ENCODE results near the gene TMPRSS9.
A peak's percentile ranks its signal among the peaks of the same experiment; 100 is the strongest.

The TMPRSS9 gene

GRCh38 chr19:2330255-2330631, 29.8 kb upstream of the TMPRSS9 start:
- no peak for DNase-seq

- no peak for DNase-seq
Measured at GRCh38 chr19:2330632-2331284, 29.3 kb upstream of the TMPRSS9 start.

DNA sequence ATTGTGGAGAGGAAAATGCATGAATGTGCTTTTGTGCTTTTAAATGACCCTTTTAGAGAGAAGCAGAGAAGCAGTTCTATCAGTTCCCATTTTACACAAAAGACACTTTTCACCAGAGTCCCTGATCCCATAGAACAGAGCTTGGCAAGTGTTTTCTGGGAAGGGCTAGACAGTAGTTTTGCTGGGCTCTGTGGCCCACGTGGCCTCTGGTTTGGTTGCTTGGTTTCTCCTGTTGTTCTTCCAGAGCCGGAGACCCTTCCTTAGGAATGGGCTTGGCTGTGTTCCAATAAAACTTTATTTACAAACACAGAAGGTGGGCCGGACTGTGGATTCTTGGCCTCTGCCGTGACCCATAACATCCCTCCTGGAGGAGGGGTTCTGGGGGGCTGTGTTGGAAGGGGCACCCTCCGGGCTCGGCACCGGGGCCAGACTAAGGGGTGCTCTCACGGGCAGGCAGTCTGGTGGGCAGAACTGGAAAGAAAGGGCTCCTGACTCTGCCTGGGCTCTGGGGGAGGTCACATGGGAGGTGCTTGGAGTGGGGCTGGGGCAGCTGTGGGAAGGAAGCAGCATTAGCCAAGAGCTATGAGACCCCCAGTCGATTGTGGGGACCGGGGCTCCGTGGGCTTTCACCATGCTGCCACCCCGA, 28.3 kb upstream of the TMPRSS9 start:
- DNase-seq, result no peak

DNA sequence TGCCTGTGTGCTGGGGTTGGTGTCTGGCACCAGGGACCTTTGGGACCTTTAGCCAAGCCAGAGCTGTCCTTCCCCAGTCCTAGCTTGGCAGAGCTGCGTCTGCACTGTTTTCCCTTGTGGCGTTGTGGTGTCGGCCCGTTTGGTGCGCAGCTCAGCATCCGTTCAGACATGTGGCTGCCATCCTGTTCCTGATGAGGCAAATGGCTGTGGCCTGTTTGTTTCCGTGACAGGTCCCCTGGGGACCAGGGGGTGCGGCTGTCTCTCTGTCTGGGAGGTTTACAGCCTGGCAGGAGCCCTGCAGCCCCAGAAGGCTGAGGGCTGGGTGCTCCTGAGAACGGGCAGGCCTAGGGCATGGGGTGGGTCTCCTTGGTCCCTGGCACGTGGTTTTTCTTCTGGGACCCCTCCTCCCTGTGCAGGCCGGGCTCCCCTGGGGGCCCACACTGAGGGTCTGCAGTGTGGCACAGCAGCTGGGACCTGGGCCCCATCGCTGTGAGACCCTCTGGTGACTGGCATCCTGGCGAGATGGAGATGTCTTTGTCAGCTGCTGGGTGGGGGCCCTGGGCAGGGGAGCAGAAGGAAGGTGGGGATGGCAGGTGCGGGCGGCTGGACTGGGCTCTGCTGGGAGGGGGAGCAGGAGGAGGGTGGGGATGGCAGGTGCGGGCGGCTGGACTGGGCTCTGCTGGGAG, 27.6 kb upstream of the TMPRSS9 start:
- peak; percentile 87 for DNase-seq

- DNase-seq, result peak; percentile 94
Measured at GRCh38 chr19:2333027-2333806, 26.8 kb upstream of the TMPRSS9 start.

- DNase-seq, result no peak
Measured at GRCh38 chr19:2333807-2334211, 26.3 kb upstream of the TMPRSS9 start.

DNA sequence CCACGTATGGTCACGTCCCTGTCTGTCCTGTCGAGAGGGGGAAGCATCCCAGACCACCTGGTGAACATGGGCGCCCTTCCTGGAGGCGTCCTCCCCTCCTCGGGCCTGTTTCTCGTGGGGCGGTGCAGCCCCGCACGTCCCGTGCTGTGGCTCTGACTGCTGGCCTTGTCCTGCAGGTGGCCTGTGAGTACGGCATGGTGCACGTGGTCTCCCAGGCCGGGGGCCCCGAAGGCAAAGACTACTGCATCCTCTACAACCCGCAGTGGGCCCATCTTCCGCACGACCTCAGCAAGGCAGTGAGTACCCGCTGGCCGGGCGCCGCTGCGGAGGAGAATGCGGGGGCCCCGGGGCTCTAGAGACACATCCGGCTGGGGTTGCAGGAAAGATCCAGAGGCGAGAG, 25.6 kb upstream of the TMPRSS9 start:
- DNase-seq, result no peak

- no peak for DNase-seq
Measured at GRCh38 chr19:2334986-2335846, 24.8 kb upstream of the TMPRSS9 start.

GRCh38 chr19:2335848-2336247, 24.2 kb upstream of the TMPRSS9 start:
- DNase-seq, result no peak

DNA sequence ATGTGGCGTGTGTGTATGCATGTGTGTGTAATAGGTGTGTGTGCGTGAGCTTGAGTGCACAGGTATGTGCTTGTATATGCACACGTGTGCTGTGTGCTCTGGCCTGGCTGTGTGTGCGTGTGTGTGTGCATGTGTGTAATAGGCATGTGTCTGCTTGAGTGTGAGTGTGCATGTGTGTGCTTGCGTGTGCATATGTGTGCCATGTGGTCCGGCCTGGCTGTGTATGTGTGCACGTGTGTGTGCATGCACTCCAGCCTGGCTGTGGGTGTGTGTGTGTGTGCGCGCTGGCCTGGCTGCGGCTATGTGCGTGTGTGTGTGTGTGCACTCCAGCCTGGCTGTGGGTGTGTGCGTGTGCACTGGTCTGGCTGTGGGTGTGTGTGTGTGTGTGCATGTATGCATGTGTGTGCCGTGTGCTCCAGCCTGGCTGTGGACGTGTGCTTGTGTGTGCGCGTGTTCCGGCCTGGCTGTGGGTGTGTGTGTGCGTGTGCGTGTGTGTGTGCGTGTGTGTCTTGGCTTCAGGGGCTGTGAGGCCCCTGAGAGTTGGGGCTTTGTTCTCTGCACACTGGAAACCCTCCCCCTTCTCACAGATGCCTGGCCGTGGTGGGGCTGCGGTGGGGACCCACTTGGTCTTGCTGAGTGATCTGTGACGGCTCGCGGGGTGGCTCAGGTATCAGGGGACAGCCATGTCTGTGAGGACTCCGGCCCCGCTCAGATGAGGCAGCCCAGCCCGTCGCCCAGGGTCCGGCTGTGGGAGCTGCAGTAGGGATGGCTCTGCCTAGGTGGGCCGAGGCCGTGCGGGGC, 23.3 kb upstream of the TMPRSS9 start:
- DNase-seq, result no peak

- DNase-seq, result peak; percentile 24
Measured at GRCh38 chr19:2337329-2337707, 22.7 kb upstream of the TMPRSS9 start.

DNA sequence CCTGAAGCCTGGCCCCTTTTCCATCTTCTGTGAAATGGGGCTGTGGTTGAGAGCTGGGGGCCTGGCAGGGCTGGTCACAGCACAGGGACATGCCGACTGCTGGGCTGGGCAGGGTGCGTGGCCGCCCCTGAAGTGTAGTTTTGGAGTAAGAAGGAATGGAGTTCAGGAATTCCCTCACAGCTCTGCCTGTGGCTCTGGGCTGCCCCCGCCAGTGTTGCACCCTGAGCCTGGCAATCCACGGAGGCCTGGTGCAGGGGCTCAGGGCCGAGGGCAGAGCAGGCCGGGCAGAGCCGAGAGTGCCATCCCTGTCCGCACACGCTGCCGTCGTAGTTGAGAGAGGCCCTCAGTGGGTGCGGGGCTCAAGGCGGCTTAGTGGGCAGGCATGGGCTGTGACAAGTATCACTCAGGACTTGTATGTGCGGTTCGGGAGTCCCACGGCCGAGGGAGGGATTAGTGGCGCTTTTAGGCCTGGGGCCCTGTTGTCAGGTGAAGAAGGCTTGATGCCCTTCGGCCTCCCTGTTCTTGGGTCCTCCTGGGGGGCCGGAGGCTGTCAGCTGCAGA, 21.9 kb upstream of the TMPRSS9 start:
- no peak for DNase-seq

DNA sequence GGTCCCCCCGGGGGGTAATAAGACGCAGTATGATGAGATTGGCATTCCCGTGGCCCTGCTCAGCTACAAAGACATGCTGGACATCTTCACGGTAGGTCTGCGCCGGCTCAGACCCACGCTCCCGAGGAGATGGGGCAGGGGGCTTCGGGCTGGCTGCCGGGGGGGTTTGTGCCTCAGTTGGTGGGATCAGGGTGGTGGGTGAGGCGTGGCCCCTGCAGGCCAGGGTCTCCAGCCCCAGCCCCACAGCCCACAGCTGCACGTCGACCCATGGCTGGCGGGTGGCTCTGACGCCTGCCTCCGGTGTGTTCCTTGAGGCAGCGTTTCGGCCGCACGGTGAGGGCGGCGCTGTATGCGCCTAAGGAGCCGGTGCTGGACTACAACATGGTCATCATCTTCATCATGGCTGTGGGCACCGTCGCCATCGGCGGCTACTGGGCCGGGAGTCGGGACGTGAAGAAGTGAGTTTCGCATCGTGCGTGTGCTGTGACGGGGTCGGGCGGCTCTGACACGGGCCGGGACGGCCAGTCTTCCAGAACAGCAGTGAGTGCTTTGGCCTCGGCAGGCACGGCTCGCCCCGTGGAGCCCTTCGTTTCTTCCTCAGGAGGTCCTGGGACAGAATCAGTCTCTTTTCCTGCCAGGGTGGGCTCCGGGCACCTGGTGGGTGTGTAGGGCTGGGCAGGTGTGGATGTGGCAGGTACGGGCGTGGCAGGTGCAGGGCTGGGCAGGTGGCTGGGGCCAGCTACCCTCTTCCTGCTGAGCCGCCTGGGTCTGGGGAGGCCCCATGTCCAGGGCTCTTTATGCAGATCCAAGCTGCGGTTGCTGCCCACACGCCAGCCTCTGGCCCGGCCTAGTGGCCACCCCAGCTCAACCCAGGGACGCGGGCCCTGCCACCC, 21.1 kb upstream of the TMPRSS9 start:
- DNase-seq, result no peak

- DNase-seq, result no peak
Measured at GRCh38 chr19:2339644-2340310, 20.3 kb upstream of the TMPRSS9 start.

GRCh38 chr19:2340496-2341243, 19.4 kb upstream of the TMPRSS9 start:
- DNase-seq, result no peak

DNA sequence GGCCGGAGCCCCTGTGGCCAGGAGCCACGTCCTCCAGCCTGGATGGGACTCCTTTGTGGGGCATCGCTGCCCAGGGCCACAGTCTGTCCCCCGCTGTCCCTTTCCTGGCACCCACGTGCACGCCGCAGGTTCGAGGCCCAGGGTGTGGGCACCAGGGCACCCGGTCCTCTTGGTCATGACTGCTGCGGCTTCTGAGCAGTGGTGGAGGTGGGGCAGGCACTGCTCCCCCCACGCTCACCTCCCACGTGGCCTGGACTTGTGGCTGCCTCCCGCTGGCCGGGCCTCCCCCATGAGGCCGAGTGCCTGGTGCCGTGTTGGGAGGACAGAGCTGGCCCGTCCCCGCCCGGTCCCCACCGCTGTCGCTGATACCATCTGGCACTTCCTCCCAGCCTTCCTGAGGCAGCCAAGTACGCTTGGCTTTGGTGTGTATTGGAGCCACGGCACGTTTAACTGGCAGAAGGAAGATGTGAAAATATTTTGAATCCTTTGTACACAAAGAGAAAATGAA, 18.8 kb upstream of the TMPRSS9 start:
- DNase-seq, result no peak

GRCh38 chr19:2341982-2342381, 18.1 kb upstream of the TMPRSS9 start:
- DNase-seq, result no peak

- DNase-seq, result no peak
Measured at GRCh38 chr19:2342656-2343288, 17.3 kb upstream of the TMPRSS9 start.

Measured in NCI-H345 (cell line).